A549 treated with AZD2906 at 1 μM for 4 hours (cell line): Measurements from ENCODE around the gene OCA2. TPM values are rescaled to one million over a fixed set of nuclear protein-coding genes. Genes with fewer than 3 reads are reported as not detected.

Experiments
- total RNA-seq: library from RNA; stranded (reverse); fragments of 200-300 nt; extraction: Qiagen RNA extraction; gene quantifications from 5 replicates; pipeline ENCODE4 v1.2.3, GENCODE V29; 2022

OCA2 gene
- total RNA-seq, result 0.28 to 0.41 TPM (median 0.38 TPM) in 5 replicates

GRCh38 chr15:28098766-28099554 lies at the start of gene OCA2:
Gene OCA2, minus strand, starts transcription at chr15:28099315. Its CDS starts 17,441 bp downstream, at chr15:28081874.

Other genes with a start within 250 kb of the OCA2 start
- 41.1 to 48.4 TPM (median 45.7 TPM) in 5 replicates for gene HERC2, start 222.9 kb upstream of the OCA2 start, total RNA-seq